CD4-positive, alpha-beta T cell treated with Interleukin-12 subunit alpha and Interleukin-12 subunit beta, for 1 hour (primary cell): Measurements from ENCODE around the gene JHY.
A peak's percentile ranks its signal among the peaks of the same experiment; 100 is the strongest.
"Not testable (repeated sequence)": the region's sequence is repeated elsewhere in the genome, so short reads cannot be mapped to it uniquely, and the experiment has no call there.

ENCODE experiments used
- DNase-seq: peaks from one replicate; pipeline ENCODE4 v3.0.0-alpha.2; 2020

JHY gene

GRCh38 chr11:122882189-122882856, at the start of gene JHY:
Gene JHY, plus strand, starts transcription at chr11:122882759. Its CDS starts 3,091 bp downstream, at chr11:122885850.
- DNase-seq: no peak

GRCh38 chr11:122833846-122834464, 48.6 kb upstream of the JHY start:
- DNase-seq: no peak

- DNase-seq: no peak
Observed at GRCh38 chr11:122836916-122837315, 45.6 kb upstream of the JHY start.

- DNase-seq: no peak
Observed at GRCh38 chr11:122837528-122838346, 44.8 kb upstream of the JHY start.

- peak; percentile 69 for DNase-seq
Observed at GRCh38 chr11:122843281-122844141, 39.0 kb upstream of the JHY start.

- DNase-seq: no peak
Observed at GRCh38 chr11:122847466-122847865, 35.1 kb upstream of the JHY start.

GRCh38 chr11:122848186-122848585, 34.4 kb upstream of the JHY start:
- no peak for DNase-seq

GRCh38 chr11:122850076-122850631, 32.4 kb upstream of the JHY start:
- peak; percentile 71 for DNase-seq

- DNase-seq: peak; percentile 59
Observed at GRCh38 chr11:122851366-122851966, 31.1 kb upstream of the JHY start.

GRCh38 chr11:122852074-122852795, 30.3 kb upstream of the JHY start:
- DNase-seq: peak; percentile 42

GRCh38 chr11:122852796-122853160, 29.8 kb upstream of the JHY start:
- DNase-seq: no peak

GRCh38 chr11:122853261-122853660, 29.3 kb upstream of the JHY start:
- no peak for DNase-seq

GRCh38 chr11:122853971-122854446, 28.6 kb upstream of the JHY start:
- DNase-seq: peak; percentile 78

- DNase-seq: no peak
Observed at GRCh38 chr11:122861631-122862030, 20.9 kb upstream of the JHY start.

- no peak for DNase-seq
Observed at GRCh38 chr11:122862091-122862490, 20.5 kb upstream of the JHY start.

- DNase-seq: not testable (repeated sequence)
Observed at GRCh38 chr11:122863154-122863553, 19.4 kb upstream of the JHY start.

- peak; percentile 33 for DNase-seq
Observed at GRCh38 chr11:122863704-122864326, 18.7 kb upstream of the JHY start.

GRCh38 chr11:122864386-122865115, 18.0 kb upstream of the JHY start:
- no peak for DNase-seq

GRCh38 chr11:122869622-122870021, 12.9 kb upstream of the JHY start:
- no peak for DNase-seq

- DNase-seq: no peak
Observed at GRCh38 chr11:122871302-122871701, 11.3 kb upstream of the JHY start.
